Peyer's patch (tissue), 4 donors: ENCODE results near the gene ZNF502. TPM values are rescaled to one million over a fixed set of nuclear protein-coding genes. Genes with fewer than 3 reads are reported as not detected.

Source experiments
- DNase-seq, 3 donors: peaks; one replicate each; pipeline ENCODE4 v3.0.0-alpha.2; 2017 to 2019
- H3K27ac ChIP-seq, 4 donors: fragments of 200-600 bp; sonication (generic); one replicate each; pipeline ENCODE4 v1.5.1; 2016 to 2019
- H3K27me3 ChIP-seq, 2 donors: fragments of 200-600 bp; sonication (generic); one replicate each; pipeline ENCODE4 v1.5.1; 2019
- H3K36me3 ChIP-seq, 3 donors: fragments of 200-600 bp; sonication (generic); one replicate each; pipeline ENCODE4 v1.5.1; 2016 to 2019
- H3K4me1 ChIP-seq, 4 donors: fragments of 200-600 bp; sonication (generic); one replicate each; pipeline ENCODE4 v1.5.1; 2016 to 2019
- H3K4me3 ChIP-seq, 4 donors: fragments of 200-600 bp; sonication (generic); 1 replicate in 3 of 4; 2 replicates in 1 of 4; pipeline ENCODE4 v1.5.1; 2016 to 2019; ENCODE audit warnings: mild to moderate bottlenecking in 1 of 4
- H3K9me3 ChIP-seq, 4 donors: fragments of 200-600 bp; sonication (generic); one replicate each; pipeline ENCODE4 v1.5.1; 2016 to 2019; ENCODE audit warnings: mild to moderate bottlenecking in 1 of 4
- POLR2A ChIP-seq, 2 donors: fragments of 450-650 bp; IDR thresholded peaks; one replicate each; pipeline ENCODE4 v1.5.1; 2017; ENCODE audit warnings: antibody characterized with exemption in 2 of 2, mild to moderate bottlenecking in 2 of 2, moderate library complexity in 2 of 2
- total RNA-seq, 4 donors: library from RNA; depleted of rRNA; stranded (reverse); fragments of >200 nt; gene quantifications; one replicate each; pipeline ENCODE4 v1.1.0, GENCODE V29; 2016
- TF ChIP-seq, protein P1 (sequence below), 6 experiments: fragments of 450-650 bp in 4 of 6; fragments of 200-600 bp in 2 of 6; sonication (generic) in 1 of 6; IDR thresholded peaks; one replicate each; pipeline ENCODE4 v1.5.1; 2017 to 2019; ENCODE audit warnings: antibody characterized with exemption in 6 of 6, mild to moderate bottlenecking in 3 of 6, moderate library complexity in 1 of 6

Gene ZNF502
- total RNA-seq, 4 donors from 2014 or later, result 2.3 to 5.0 (median 3.5) TPM

DNA sequence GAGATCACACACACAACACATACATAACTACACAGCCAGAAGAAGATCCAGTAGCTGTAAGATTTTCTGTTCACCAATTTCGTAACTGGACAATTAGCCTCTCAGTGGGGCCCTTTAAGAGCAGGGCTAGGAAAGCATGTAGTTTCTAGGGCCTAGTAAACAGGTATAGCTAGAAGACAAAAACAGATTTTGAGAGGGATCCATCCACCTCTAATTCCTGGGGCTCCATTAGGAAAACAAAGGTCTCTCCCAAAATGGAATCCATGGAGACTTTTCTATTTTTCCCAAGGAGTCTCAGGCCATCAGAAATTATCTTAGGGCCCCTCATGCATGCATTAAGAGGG, 59.6 kb downstream of the ZNF502 start:
- DNase-seq, result no peak
- Histone ChIP-seq H3K9me3 (peaks cover 0 to 19% (median 0%) of the 10 kb centered on the region in 4 donors), H3K4me3 (no peak overlapping the region), H3K27ac (no peak overlapping the region), H3K4me1 (no peaks in the 10 kb centered on the region), H3K27me3 (no peaks in the 10 kb centered on the region), H3K36me3 (no peaks in the 10 kb centered on the region)
- TF ChIP-seq, protein P1, sequence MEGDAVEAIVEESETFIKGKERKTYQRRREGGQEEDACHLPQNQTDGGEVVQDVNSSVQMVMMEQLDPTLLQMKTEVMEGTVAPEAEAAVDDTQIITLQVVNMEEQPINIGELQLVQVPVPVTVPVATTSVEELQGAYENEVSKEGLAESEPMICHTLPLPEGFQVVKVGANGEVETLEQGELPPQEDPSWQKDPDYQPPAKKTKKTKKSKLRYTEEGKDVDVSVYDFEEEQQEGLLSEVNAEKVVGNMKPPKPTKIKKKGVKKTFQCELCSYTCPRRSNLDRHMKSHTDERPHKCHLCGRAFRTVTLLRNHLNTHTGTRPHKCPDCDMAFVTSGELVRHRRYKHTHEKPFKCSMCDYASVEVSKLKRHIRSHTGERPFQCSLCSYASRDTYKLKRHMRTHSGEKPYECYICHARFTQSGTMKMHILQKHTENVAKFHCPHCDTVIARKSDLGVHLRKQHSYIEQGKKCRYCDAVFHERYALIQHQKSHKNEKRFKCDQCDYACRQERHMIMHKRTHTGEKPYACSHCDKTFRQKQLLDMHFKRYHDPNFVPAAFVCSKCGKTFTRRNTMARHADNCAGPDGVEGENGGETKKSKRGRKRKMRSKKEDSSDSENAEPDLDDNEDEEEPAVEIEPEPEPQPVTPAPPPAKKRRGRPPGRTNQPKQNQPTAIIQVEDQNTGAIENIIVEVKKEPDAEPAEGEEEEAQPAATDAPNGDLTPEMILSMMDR (IDR thresholded peaks at IDR 0.05), result no peak
- no peak for TF ChIP-seq POLR2A (IDR thresholded peaks at IDR 0.05)

Other genes starting within 250 kb of the ZNF502 start
- 10 to 100 TPM in 2 of 4 donors, 1 to 10 TPM in 2; 5.4 to 17.3 (median 10.5) TPM for gene ZNF445, start 235.0 kb upstream of the ZNF502 start, total RNA-seq
- 1 to 10 TPM; 3.2 to 5.8 (median 4.1) TPM for gene ZKSCAN7, start 157.5 kb upstream of the ZNF502 start, total RNA-seq
- 1 to 10 TPM in 2 of 4 donors, under 1 TPM in 2; 0.54 to 1.2 (median 0.98) TPM for gene ZNF660, start 127.7 kb upstream of the ZNF502 start, total RNA-seq
- gene ZNF197, start 87.6 kb upstream of the ZNF502 start, total RNA-seq, result 10 to 100 TPM; 10.5 to 19.1 (median 14.7) TPM
- gene ZNF35, start 63.9 kb upstream of the ZNF502 start, total RNA-seq, result 10 to 100 TPM in 2 of 4 donors, 1 to 10 TPM in 2; 7.2 to 21.5 (median 10.3) TPM
- gene ZNF501, start 17.0 kb downstream of the ZNF502 start, total RNA-seq, result 1 to 10 TPM; 1.0 to 9.9 (median 4.1) TPM
- 10 to 100 TPM in 2 of 4 donors, 1 to 10 TPM in 2; 8.9 to 21.5 (median 10.9) TPM for gene KIAA1143, start 49.0 kb downstream of the ZNF502 start, total RNA-seq
- 10 to 100 TPM in 1 of 4 donors, 1 to 10 TPM in 2, under 1 TPM in 1; 0.85 to 32.2 (median 2.6) TPM for gene KIF15, start 49.1 kb downstream of the ZNF502 start, total RNA-seq
- gene TMEM42, start 149.3 kb downstream of the ZNF502 start, total RNA-seq, result 10 to 100 TPM in 2 of 4 donors, 1 to 10 TPM in 2; 8.9 to 12.6 (median 10.6) TPM
- gene TGM4, start 161.9 kb downstream of the ZNF502 start, total RNA-seq, result not detected